Effector memory CD4-positive, alpha-beta T cell (primary cell): ENCODE measurements around the gene DUSP8.

Experiments used
- DNase-seq, 3 donors: peaks; one replicate each; pipeline ENCODE4 v3.0.0-alpha.2; 2020
- H3K27ac ChIP-seq: 2 replicates; pipeline ENCODE4 v1.7.0; 2013; ENCODE audit warnings: mild to moderate bottlenecking, low read length, moderate library complexity; ENCODE audit not compliant: insufficient read depth, poor library complexity, severe bottlenecking
- H3K27me3 ChIP-seq: replicated peaks from 2 replicates; pipeline ENCODE4 v1.7.0; 2013; ENCODE audit warnings: mild to moderate bottlenecking, low read length; ENCODE audit not compliant: insufficient read depth, control insufficient read depth, poor library complexity, severe bottlenecking
- H3K36me3 ChIP-seq: 2 replicates; pipeline ENCODE4 v1.7.0; 2013; ENCODE audit warnings: mild to moderate bottlenecking, low read length, moderate library complexity; ENCODE audit not compliant: control insufficient read depth, insufficient read depth
- H3K4me1 ChIP-seq: 2 replicates; pipeline ENCODE4 v1.7.0; 2013; ENCODE audit warnings: low read length, mild to moderate bottlenecking; ENCODE audit not compliant: control insufficient read depth, insufficient read depth, poor library complexity, severe bottlenecking
- H3K4me3 ChIP-seq: 2 replicates; pipeline ENCODE4 v1.7.0; 2013; ENCODE audit warnings: low read length, low read depth, mild to moderate bottlenecking; ENCODE audit not compliant: insufficient read depth, poor library complexity, severe bottlenecking
- H3K9me3 ChIP-seq: 2 replicates; pipeline ENCODE4 v1.7.0; 2013; ENCODE audit warnings: mild to moderate bottlenecking, low read length, moderate library complexity; ENCODE audit not compliant: control insufficient read depth

Gene DUSP8

GRCh38 chr11:1508986-1509385 lies 63.1 kb downstream of the DUSP8 start:
- DNase-seq, result no peak
- Histone ChIP-seq H3K27ac (no peak overlapping the region), H3K4me1 (peaks cover 7% of the 10 kb centered on the region)

GRCh38 chr11:1508491-1508891 lies 63.6 kb downstream of the DUSP8 start:
- no peaks in the 10 kb centered on the region for H3K27me3 ChIP-seq

More at GRCh38 chr11:1508986-1509385, 63.1 kb downstream of the DUSP8 start:
- Histone ChIP-seq H3K27me3 (no peaks in the 10 kb centered on the region), H3K9me3 (no peaks in the 10 kb centered on the region), H3K36me3 (no peaks in the 10 kb centered on the region), H3K4me3 (no peak overlapping the region)

GRCh38 chr11:1507381-1508140 lies 64.5 kb downstream of the DUSP8 start:
- Histone ChIP-seq H3K4me1 (peaks cover 7% of the 10 kb centered on the region), H3K4me3 (no peak overlapping the region), H3K27me3 (no peaks in the 10 kb centered on the region), H3K27ac (no peak overlapping the region), H3K9me3 (no peaks in the 10 kb centered on the region), H3K36me3 (no peaks in the 10 kb centered on the region)
- DNase-seq, result no peak

More at GRCh38 chr11:1508491-1508891, 63.6 kb downstream of the DUSP8 start:
- peaks cover 7% of the 10 kb centered on the region for H3K4me1 ChIP-seq
- no peak for DNase-seq
- H3K36me3 ChIP-seq, result no peaks in the 10 kb centered on the region
- H3K27ac ChIP-seq, result no peak overlapping the region
- H3K9me3 ChIP-seq, result no peaks in the 10 kb centered on the region
- H3K4me3 ChIP-seq, result no peak overlapping the region

GRCh38 chr11:1506981-1507380 lies 65.1 kb downstream of the DUSP8 start:
- Histone ChIP-seq H3K4me3 (no peak overlapping the region), H3K27ac (no peak overlapping the region), H3K4me1 (peaks cover 7% of the 10 kb centered on the region), H3K27me3 (no peaks in the 10 kb centered on the region), H3K9me3 (no peaks in the 10 kb centered on the region), H3K36me3 (peaks cover 2% of the 10 kb centered on the region)
- DNase-seq, result no peak

GRCh38 chr11:1505480-1505879 lies 66.6 kb downstream of the DUSP8 start:
- H3K36me3 ChIP-seq, result peaks cover 14% of the 10 kb centered on the region
- H3K4me3 ChIP-seq, result no peak overlapping the region
- no peak overlapping the region for H3K27ac ChIP-seq
- H3K9me3 ChIP-seq, result no peaks in the 10 kb centered on the region
- DNase-seq, result no peak
- no peaks in the 10 kb centered on the region for H3K27me3 ChIP-seq
- peaks cover 7% of the 10 kb centered on the region for H3K4me1 ChIP-seq

GRCh38 chr11:1504581-1505290 lies 67.3 kb downstream of the DUSP8 start:
- Histone ChIP-seq H3K4me3 (no peak overlapping the region), H3K36me3 (peaks cover 19% of the 10 kb centered on the region), H3K27ac (no peak overlapping the region), H3K9me3 (no peaks in the 10 kb centered on the region), H3K27me3 (no peaks in the 10 kb centered on the region), H3K4me1 (peaks cover 7% of the 10 kb centered on the region)
- DNase-seq, result no peak

GRCh38 chr11:1504138-1504537 lies 67.9 kb downstream of the DUSP8 start:
- Histone ChIP-seq H3K9me3 (no peaks in the 10 kb centered on the region), H3K4me3 (no peak overlapping the region), H3K27me3 (no peaks in the 10 kb centered on the region), H3K27ac (no peak overlapping the region), H3K36me3 (peaks cover 25% of the 10 kb centered on the region), H3K4me1 (peaks cover 7% of the 10 kb centered on the region)
- DNase-seq, result no peak
